AG04449 (cell line): ENCODE measurements around the gene OAT.

ENCODE experiments used
- CTCF ChIA-PET: fragments of 350-600 bp; formaldehyde crosslinking; extraction: SDS; loops from one replicate; lab custom pipeline; 2021; ENCODE audit warnings: antibody characterized with exemption; lab: Yijun Ruan, JAX
- POLR2A ChIA-PET: fragments of 400-600, 350-600 bp; formaldehyde crosslinking; extraction: SDS; loops from one replicate; lab custom pipeline; 2020; ENCODE audit warnings: antibody characterized with exemption, inconsistent platforms; lab: Yijun Ruan, JAX
- DNase-seq: peaks from one replicate; pipeline ENCODE4 v3.0.0-alpha.2; 2010; ENCODE audit warnings: low read depth, low spot score
- H3K4me3 ChIP-seq: 2 replicates; pipeline ENCODE4 v1.5.1; 2011; ENCODE audit warnings: low read depth, mild to moderate bottlenecking, control low read depth, low read length
- TF ChIP-seq, protein P1 (sequence below): IDR thresholded peaks from one replicate; pipeline ENCODE4 v1.5.1; 2011; ENCODE audit warnings: mild to moderate bottlenecking, moderate library complexity, low read length, control low read depth, inconsistent platforms; ENCODE audit not compliant: insufficient read depth; ENCODE audit errors: missing control alignments

The OAT gene

GRCh38 chr10:124384591-124385190, 34.0 kb downstream of the OAT start:
- no peak for DNase-seq
- ChIA-PET POLR2A (interaction anchor here (0.5 kb wide), 1 partner anchor 34 kb away, joined by 3 read pairs; no protein-coding TSS in a partner anchor), CTCF (interaction anchor here (1.1 to 3.3 kb wide), 2 partner anchors 390 to 802 kb away, joined by 4 to 23 read pairs; no protein-coding TSS in a partner anchor)
- no peak overlapping the region for H3K4me3 ChIP-seq
- TF ChIP-seq, protein P1, sequence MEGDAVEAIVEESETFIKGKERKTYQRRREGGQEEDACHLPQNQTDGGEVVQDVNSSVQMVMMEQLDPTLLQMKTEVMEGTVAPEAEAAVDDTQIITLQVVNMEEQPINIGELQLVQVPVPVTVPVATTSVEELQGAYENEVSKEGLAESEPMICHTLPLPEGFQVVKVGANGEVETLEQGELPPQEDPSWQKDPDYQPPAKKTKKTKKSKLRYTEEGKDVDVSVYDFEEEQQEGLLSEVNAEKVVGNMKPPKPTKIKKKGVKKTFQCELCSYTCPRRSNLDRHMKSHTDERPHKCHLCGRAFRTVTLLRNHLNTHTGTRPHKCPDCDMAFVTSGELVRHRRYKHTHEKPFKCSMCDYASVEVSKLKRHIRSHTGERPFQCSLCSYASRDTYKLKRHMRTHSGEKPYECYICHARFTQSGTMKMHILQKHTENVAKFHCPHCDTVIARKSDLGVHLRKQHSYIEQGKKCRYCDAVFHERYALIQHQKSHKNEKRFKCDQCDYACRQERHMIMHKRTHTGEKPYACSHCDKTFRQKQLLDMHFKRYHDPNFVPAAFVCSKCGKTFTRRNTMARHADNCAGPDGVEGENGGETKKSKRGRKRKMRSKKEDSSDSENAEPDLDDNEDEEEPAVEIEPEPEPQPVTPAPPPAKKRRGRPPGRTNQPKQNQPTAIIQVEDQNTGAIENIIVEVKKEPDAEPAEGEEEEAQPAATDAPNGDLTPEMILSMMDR: no peak

DNA sequence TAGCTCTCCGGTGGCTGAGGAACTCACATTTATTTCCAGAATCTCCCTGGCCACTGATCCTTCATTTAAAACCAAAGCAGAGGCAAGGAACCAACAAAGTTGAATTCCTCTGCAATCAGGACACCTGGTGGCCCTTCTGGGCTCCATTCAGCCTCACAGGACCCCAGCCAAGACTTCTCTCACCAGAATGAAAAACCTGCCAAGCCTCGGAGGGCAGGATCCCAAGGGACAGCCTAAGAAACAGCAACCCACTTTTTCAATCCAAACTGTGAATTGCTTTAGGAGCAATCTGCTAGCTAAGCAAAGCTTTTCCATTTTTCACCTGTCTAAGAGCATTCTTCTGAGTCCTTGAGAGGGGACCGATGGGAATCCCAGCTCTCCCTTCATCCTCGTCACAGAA, 34.6 kb downstream of the OAT start:
- POLR2A ChIA-PET: interaction anchor here (0.5 kb wide), 1 partner anchor 34 kb away, joined by 3 read pairs; no protein-coding TSS in a partner anchor
- no peak overlapping the region for H3K4me3 ChIP-seq
- TF ChIP-seq, protein P1: no peak
- CTCF ChIA-PET: no interaction called here
- no peak for DNase-seq

- POLR2A ChIA-PET: no interaction called here
Observed at GRCh38 chr10:124383496-124383895, 35.2 kb downstream of the OAT start.

DNA sequence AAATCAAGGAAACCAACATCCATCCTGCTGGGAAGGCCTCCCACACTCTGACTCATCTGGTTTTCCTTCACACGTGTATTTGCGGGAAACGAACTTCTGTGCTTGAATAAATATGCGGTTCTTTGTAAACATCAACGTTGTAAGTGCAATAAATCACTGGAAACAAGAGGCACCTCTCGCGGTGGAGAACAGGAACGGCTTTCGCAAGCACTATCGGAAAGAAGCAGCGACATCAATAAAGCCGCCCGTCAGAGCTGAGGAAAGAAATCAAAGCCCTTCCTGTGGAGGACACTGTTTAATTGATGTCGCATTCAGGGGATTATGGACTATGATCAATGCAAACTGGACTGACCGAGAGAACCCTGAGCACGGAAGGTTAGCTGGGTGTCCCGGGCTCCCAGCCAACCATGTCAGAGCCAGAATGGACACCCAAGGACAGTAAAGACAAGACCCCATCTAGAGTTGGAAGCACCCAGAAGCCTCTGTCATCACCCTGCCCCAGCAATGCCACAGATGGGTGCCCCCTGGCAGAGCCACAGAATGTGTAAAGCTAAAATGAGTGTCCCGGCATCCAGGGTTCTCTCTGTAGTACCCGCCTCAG, 37.6 kb downstream of the OAT start:
- POLR2A ChIA-PET: no interaction called here
- no peak overlapping the region for H3K4me3 ChIP-seq
- no peak for DNase-seq
- TF ChIP-seq, protein P1: no peak
- CTCF ChIA-PET: interaction anchor here (3.2 to 3.8 kb wide), 2 partner anchors 8 to 385 kb away, joined by 22 to 31 read pairs; no protein-coding TSS in a partner anchor

More at GRCh38 chr10:124383496-124383895, 35.2 kb downstream of the OAT start:
- no peak for DNase-seq
- H3K4me3 ChIP-seq: no peak overlapping the region
- CTCF ChIA-PET: interaction anchor here (0.7 kb wide), 1 partner anchor 810 kb away, joined by 3 read pairs; no protein-coding TSS in a partner anchor
- TF ChIP-seq, protein P1: no peak

DNA sequence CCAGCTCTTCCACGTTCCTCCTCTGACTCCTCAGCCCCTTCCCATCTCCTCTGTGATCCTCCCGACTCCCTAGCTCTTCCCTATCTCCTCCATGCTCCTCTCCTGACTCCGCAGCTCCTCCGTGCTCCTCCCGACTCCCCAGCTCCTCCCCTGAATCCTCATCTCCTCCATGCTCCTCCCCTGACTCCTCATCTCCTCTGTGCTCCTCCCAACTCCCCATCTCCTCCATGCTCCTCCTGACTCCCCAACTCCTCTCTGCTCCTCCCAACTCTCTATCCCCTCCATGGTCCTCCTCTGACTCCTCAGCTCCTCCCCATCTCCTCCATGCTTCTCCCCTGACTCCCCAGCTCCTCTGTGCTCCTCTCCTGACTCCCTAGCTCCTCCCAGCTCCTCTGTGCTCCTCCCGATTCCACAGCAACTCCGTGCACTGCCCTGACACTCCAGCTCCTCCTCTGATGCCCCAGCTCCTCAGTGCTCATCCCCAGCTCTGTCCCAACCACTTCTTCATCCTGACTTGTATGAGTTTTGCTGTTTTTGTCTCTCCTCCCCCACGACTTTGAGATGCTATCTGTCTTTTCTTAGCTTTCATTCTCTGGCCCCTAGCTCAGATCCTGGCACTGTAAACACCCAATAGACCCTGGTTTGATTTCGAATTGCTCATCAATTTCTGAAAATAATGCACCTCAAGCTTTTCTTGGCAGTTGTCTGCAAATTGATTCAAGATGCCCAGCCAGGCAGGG, 38.3 kb downstream of the OAT start:
- no peak for DNase-seq
- H3K4me3 ChIP-seq: no peak overlapping the region
- TF ChIP-seq, protein P1: no peak
- ChIA-PET POLR2A (no interaction called here), CTCF (interaction anchor here (1.2 to 3.8 kb wide), 3 partner anchors 9 to 385 kb away, joined by 4 to 31 read pairs (median 22); no protein-coding TSS in a partner anchor)
